Endothelial cell of umbilical vein (primary cell): ENCODE data around the gene AKNA.

Experiments
- CTCF ChIP-seq, 2 donors: IDR thresholded peaks; 1 replicate in 1 of 2; 2 replicates in 1 of 2; pipeline ENCODE4 v1.5.1; 2011; ENCODE audit warnings: low read length in 2 of 2, mild to moderate bottlenecking in 2 of 2, moderate library complexity in 2 of 2, control low read depth in 1 of 2, inconsistent platforms in 1 of 2, low read depth in 1 of 2; ENCODE audit not compliant: insufficient read depth in 1 of 2; ENCODE audit errors: extremely low read depth in 1 of 2
- JUN ChIP-seq: IDR thresholded peaks from 2 replicates; pipeline ENCODE4 v1.6.1; 2011; ENCODE audit warnings: borderline replicate concordance, low read depth; ENCODE audit not compliant: insufficient read length, insufficient read depth
- MAX ChIP-seq: IDR thresholded peaks from 2 replicates; pipeline ENCODE4 v1.6.1; 2011; ENCODE audit not compliant: insufficient read depth, insufficient read length
- POLR2AphosphoS5 ChIP-seq: IDR thresholded peaks from 2 replicates; pipeline ENCODE4 v1.6.1; 2012; ENCODE audit warnings: low read depth, mild to moderate bottlenecking, control low read depth, low read length, moderate library complexity; ENCODE audit not compliant: insufficient read depth

- TF ChIP-seq CTCF (IDR thresholded peaks at IDR 0.05; ENCODE audit: extremely low read depth in 1 of 2, insufficient read depth in 1 of 2, low read depth in 1 of 2, low read length in 2 of 2) (no peak), POLR2AphosphoS5 (no peak), JUN (no peak), MAX (no peak)
Measured at GRCh38 chr9:114384836-114385396, 2.9 kb downstream of the AKNA start.
